Measurements from ENCODE around the gene COL19A1.
"Not testable (repeated sequence)": the region's sequence is repeated elsewhere in the genome, so short reads cannot be mapped to it uniquely, and the experiment has no call there.

Gene COL19A1

DNA sequence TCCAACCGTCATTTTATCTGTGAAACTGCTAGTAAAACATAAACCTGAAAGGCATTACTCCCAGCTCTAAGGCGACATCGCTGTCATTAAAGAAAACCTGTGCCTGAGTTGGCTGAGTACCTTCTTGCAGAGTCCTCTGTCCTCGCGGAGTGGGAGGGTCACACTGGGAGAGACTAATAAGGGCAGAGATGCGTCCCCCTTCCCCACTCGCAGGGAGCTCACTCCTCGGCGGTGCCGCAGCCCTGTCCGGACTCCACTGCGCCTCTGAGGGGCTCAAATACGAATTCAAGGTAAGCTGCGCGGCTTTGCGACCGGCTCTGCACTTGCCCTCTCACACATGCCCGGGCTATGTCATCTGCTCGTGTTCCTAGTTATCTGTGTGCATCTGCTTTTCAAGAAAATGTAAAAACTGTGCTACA lies at the start of gene COL19A1:
Gene COL19A1 (plus strand): TSS at position 206 of the 419 bp plus-strand sequence. CDS start 13,012 bp downstream, outside the sequence.
- peak; percentile 74 for DNase-seq

DNA sequence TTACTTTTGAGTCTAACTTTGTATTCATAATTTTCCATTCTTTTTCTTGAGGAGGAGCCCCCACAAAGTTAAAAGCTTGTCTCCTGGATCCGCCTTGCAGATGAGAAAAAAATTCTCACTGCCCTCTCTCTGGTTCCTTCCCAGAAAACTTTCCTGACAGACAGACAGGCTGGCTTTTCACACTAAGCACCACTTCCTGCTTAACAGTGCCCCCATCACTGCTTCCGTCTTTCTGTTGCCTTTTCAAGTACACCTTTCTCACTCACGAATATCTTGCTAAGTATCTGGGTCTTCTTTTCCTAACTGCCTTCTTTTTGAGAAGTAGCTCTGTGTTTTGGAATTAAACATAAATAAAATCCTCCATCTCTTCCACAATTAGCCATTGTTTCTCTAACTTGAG lies 49.8 kb upstream of the COL19A1 start:
- DNase-seq: no peak

DNA sequence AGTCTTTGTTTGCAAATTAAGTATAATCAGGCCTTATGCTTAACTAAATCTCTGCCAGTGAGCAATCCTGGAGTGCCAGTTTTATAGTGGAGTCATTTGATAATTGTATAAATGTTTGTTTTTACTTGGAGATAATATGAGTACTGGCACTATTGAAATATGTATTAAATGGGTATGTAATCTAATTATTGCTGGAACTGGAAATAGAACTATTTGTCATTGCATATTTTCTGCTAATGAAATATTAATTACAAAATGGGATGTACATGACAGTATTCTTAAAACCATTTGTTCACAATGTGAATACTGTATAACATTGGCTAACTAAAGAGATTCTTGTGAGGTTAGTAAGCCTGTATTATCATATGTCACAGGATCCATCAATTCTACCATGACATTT lies 49.0 kb upstream of the COL19A1 start:
- DNase-seq: no peak

DNA sequence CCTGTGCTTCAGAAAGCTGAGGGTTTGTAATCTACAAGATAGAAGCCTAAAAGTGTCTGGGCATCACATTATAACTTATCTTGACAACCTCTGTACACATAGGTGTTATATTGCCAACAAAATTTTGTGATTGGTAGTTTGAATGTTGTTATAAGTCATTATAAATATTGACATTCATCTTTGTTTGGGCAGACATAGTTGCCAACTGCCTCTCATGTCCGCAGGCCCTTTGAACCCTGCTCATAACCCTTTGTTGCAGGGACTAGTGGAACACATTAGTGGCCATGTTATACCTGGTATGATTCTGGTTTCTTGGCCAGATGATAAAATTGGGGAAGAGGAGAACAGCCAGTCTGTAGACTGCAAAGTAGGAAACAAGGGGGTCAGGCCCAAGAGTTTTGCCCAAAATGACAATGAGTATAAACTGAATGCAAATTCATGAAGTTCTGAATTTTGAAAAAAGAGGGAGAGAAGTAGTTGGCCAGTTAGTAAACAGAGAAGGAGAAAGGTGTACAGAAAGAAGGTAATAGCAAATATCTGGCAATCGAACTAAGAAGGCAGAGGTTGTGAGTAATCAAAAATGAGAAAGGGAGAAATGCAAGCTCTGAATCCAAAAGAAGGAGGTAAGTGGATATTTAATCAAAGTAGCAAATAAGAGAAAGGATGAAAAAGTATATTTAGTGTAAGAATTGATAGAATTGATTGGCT lies 48.0 kb upstream of the COL19A1 start:
- DNase-seq: no peak

DNA sequence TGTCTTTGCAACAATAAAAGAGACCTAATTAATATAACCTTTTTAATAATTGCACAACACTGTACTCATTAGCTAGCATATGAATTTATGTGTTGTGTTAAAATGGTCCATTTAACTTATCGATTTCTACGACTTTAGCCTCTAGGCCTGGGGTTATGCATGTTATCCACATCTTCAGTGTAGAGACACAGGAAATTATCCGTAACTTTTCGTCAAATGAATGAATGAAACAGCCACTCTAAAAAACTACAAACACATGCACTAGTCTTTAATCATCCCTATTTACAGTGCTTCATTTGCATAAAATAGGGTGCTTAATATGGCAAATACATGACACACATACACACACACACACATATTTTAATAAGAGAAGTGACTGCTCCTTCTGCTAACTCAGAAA lies 47.2 kb upstream of the COL19A1 start:
- no peak for DNase-seq

DNA sequence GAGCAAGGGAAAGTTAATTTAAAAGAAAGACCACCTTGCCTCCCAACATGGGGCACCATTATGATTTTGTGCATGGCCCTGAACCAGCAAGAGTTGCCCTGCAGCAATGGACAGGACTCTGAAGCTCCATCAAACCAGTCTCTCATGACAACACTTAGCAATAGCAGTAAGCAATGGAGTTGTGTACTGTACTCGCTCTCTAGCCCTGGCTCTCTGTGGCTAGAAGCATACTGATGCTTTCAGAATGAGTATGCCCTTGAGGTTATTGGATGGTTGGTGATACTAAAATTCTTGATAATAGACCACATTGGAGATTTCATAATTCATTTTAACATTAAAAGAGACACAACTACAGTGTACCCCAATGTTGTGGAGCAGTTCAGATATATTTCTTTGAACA lies 46.3 kb upstream of the COL19A1 start:
- no peak for DNase-seq

DNA sequence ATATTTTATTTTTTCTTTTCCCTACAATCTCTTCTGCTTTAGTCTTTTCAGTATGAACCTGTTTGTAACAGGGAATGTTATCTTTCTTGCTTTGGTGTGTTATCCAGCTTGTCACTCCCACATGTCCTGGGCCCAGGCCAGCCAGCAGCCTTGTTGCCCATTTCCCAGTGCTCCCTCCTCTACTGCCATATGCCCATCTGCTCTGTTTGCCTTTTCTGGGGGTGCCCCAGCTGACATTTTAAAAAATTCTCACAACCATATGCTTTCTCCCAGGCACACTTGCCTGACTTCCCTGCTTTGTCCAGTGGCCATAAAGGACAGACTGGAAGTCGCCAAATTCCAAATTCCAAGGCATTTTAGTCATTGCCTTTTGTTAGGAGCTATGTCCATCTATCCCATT lies 45.9 kb upstream of the COL19A1 start:
- DNase-seq: no peak

DNA sequence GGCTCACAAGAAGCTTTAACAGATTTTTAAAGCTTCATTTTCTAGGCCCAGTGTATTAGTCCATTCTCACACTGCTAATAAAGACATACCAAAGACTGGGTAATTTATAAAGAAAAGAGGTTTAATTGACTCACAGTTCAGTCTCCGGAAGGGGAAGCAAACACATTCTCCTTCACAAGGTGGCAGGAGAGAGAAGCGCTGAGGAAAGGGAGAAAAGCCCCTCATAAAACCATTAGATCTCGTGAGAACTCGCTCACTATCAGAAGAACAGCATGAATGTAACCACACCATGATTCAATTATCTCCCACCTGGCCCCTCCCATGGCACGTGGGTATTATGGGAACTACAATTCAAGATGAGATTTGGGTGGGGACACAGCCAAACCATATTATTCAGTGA lies 42.0 kb upstream of the COL19A1 start:
- DNase-seq: not testable (repeated sequence)

DNA sequence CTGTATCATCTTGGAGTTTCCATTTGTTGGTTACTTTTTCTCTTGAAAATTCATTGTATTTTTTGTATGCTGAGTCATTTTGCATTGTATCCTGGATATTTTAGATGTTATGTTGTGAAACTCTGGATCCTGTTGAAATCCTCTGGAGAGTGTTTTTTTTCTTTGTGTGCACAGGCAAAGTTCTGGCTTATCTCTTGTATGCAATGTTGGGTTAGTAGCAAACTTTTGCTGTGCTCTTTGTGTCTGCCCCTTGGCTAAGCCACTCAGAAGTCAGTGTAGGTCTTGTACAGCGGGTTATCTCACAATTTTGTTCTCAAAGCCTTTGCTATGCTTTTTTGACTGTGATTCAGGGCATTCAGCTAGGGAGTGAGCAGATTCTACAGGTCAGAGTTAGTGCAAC lies 40.5 kb upstream of the COL19A1 start:
- DNase-seq: no peak

DNA sequence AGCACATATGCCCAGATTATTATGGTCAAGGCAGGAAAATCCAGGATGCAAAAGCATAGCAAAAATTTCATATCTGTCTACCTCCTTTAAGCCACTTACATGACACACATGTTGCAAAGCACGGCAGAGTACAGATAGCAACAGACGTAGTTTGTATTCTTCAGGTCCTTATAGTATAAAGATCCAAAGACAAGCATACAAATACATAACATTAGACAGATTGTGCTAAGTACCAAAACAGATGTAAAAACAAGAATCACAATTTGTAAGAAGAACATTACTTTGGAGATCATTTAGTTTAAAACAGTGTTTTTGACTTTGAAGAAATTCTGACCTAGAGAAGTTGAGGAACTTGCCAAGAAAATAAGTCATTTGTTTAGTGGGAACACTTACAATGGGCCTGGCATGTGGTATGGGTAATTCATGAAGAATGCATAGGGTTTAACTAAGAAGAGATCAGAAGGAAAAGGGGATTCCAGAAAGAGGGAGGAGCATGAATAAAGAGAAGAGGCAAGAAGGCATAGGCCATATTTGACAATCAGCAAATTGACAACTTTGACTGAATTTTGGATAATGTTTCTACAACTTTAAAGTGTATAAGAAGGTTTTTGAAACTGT lies 39.0 kb upstream of the COL19A1 start:
- no peak for DNase-seq

DNA sequence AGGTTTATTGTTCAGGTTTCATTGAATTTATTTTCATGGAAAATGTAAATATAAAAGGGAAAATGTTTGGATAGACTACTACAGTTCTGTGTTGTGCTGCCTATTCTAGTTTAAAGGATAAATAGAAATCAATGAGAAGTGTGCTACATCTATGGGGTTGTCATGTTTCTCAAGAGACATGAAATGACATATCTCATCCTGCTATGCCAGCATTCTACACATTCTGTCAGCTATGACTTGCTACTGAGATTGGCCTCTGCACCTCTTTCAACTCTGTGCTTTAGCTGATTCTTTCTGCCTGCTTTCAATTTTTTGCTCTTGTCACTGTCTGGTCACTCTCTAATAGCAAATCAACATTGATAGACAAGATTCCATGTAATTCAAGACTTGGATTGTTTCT lies 33.8 kb upstream of the COL19A1 start:
- DNase-seq: no peak

DNA sequence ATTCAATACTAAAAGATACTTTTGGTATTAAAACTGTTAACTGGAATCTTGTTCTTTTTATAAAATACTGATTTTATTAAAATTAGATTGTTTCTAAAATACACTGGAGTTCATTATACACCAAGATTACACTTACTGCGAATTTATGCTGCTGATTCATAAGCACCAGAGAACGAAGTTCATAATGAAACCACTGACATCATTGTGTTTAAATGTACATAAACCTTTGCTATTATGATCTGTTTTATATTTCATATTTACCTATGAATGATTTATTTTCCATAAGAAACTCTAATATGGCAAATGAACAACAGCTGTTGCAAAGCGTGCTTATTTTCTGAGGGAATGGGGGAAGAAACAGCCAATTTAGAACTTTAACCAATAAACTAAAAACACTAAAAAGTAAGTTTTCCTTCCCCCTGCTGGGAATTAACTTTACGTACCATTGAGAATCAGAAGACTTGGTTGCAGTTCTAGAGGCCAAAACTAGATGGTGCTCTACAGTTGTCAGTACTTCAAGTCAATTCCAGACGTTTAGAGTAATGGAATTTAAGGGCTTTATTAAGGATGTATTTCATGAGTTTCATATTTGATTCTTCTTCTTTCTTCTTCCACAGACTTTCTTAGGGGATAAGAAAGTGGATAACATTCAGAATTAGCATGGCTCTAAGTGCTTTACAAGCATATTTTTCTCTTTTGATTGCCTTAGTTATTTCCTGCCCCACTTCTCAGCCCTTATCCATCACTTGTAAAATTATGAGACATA lies 30.8 kb upstream of the COL19A1 start:
- DNase-seq: no peak

DNA sequence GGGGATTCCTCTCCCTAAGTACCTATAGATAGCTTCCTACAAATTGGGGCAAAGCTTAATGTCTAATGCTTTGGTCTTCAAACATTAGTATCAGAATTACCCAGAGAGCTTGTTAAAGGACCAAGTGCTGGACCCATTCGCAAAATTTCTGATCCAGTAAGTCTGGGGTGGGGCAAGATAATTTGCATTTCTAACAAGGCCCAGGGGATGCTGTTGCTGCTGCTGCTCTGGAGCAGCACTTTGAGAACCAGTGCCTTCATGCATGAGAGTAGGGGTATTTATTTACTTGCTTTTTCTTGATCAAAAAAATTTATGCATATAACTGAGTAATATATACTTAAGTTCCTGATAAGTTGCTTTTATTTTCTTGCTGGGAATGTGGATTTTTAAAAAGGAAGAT lies 24.5 kb upstream of the COL19A1 start:
- no peak for DNase-seq

DNA sequence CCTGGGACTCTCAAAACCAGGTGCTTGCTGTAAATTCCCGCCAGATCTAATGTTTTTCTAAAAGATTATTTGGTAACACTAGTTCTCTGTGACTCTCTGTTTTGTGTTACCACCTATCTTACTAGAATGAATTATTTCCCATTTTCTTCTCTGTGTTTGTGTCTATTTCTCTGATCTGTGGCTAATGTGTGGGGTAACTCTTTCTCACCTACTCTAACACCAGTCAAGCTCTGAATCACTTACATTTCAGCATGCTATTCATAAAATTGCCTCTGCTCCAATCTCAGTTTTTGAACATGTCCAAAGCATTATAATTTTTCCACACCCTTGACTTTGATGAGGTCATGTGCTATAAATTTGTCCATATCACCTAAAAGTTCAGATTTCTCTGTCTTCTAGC lies 23.2 kb upstream of the COL19A1 start:
- no peak for DNase-seq

DNA sequence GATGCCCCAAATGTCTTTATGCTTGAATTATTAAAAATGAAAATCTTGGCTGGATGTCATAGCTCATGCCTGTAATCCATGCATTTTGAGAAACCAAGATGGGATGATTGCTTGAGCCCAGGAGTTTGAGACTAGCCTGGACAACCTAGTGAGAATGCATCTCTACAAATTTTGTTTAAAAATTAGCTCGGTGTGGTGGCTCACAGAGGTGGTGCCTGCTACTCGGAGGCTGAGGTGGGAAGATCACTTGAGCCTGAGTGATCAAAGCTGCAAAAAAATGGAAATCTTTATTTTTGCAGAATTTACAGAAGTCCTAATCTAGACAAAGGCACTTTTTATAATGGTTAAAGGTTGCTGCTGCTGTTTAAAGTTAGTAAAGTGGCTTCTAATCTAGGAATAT lies 20.0 kb upstream of the COL19A1 start:
- DNase-seq: no peak

DNA sequence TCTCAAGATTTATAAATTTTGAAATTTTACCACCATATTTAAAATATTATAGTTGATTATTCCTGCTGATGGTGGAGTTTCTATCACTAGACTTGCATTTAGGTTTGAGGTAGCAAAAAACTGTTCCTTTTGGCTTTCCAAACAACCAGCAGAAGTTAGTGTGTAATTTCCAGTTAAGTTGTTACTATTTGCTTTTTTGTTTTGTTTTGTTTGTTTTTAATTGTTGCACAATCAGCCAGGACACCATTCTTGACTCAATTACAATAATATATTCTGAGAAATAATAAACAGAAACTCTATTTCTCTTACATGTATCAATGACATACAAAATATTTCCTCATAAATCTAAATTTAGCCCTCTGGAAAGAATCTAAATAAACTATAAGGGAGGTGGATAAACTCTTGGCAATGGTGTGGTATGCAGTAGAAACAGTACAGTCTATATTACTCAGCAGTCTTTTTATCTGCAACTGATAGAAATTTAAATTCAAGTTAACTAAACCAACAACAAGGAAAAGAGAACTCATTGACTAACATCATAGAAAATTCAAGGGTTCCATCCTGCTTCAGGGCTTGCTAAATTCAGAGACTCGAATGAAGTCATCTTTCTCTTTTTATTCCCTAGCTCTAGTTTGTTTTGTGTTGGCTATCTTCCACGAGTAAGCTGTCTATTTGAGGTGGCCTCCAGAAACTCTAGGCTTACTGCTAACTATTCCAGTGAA lies 19.4 kb upstream of the COL19A1 start:
- no peak for DNase-seq

DNA sequence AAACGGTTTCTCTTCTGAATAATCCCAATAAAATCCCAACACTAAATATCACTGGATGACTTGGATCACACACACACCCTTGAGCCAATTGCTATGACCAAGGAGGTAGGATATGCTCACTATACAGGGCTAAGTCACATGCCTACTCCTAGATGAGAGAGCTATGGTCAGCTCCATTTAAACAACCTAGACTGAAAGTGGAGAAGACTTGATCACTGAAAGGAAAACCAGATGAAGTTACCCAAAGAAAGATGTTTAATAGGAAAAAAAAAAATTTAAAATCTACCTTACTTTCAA lies 18.9 kb upstream of the COL19A1 start:
- DNase-seq: no peak

DNA sequence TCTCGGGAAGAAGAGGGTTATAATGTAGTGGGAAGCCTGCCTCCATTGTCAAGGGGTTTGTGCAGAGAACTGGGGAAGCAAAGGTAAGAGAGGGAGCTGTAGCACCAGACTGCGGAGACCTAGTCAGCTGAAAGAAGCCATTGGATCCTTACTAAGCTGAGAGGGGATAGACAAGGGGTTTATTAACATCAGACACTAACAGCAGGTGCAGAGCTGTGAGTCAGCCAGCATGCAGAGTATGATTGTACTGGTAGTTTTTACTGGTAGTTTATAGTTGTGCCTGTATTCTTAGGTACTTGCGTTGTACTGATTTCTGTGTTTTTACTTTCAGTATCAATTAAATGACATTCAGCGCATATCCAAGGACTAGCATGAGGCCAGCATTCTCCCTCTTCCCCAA lies 17.8 kb upstream of the COL19A1 start:
- DNase-seq: no peak

DNA sequence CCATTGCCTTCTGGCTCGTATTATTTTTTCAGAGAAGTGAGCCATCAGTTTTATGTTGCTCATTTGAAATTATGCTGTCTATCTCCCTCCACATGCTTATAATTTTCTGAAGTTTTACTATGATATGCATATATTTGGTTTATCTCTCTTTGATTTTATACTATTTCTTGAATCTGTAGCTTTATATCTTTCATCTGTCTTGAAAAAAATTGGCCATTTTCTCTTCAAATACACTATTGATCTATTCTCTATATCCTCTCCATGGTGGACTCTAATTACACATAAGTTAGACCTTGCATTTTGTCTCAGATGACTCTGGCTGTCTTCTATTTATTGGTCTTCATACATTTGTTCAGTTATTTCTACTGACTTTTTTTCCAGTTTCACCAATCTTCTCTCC lies 13.7 kb upstream of the COL19A1 start:
- DNase-seq: no peak

DNA sequence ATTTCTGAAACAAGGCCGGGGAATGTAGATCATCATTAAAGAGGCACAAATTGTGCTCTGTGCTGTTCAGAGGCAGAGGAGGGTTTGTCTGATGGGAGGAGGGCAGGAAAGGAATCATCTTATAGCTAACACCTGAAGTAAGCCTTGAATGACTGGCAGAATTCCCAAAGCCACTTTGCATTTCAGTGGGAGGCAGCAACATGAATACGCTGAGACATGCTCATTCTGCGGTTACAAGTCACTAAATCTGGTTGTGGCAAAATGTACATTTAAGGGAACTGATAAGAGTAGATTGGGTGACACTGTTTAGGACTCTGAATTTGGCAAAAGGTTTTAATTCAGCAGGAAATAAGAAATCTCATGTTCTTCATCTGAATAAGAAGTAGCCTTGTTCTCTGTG lies 4.4 kb upstream of the COL19A1 start:
- no peak for DNase-seq

DNA sequence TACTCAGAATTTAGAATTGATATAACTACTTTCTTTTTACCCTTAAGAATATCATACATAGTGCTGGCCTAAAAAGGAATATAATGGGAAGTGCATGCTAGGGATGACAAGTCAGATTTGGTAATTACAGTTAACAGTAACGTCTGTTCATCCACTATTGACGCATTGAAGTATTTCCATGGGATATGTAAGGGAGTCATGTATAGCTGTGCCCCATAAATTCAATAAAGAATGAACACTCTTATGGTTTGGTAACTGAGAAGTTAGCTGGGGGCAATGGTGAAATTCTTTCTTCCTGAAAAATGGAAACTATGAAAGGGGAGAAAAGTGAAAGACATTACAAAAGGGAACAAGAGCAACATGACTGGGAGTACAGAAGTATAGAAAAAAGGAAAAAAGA lies 2.6 kb upstream of the COL19A1 start:
- DNase-seq: no peak

DNA sequence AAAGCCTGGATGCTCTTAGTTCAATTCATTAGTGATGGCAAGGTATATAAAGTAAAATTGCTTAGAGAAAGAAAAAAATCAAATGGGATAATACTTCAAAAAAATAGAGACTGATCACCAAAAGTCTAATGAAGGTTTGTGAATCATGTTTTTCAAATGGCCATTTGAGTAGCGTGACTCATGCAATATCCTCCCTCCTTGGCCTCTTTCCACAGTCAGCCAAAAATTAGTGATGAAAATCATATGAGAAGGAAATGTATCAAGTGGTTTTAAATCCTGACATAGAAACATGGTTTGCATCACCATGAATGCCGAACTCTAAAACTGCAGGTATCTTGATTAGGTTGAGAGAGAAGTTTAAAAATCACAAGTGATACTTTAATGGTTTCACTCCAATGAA lies 1.2 kb upstream of the COL19A1 start:
- no peak for DNase-seq

DNA sequence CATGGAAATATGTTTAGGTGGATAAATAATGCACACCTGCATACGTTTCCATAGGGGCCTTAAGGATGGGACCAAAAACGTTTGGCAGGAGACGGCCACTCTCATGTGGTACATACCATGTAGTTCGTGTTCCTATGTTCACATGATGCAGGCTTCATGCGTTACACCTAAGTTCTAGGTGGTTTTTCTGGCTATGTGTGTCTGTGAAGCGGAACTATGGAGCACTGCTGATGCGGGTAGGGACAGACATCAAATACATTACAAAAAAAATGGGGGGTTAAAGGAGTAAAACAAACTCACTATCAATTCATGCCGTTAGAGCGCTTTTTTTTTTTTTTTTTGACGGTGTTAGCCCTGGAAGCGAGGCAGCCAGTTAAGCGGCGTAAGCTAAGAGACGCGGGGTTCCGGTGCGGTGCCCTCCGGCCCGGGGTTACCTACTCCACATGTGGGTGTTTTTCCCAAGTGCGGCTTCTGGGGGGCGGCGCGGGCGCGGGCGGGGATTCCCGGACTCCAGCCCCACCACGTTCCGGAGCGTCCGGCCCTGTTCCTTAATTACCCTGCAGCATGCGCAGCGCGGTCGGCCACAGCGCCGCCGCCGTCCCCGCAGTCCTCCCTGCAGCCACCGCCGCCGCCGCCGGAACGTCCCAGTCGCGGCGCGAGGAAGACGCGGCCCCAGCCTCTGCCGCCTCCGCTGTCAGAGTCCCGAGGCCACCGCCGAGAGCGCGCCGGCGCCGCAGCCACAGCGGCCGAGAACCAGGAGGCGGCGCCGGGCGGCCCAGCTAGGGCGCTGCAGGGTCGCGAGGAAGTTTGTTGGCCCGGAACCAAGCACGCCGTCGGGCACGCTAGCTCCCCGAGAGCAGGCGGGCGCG lies 648 bp downstream of the COL19A1 start:
- peak; percentile 86 for DNase-seq

Measured in activated CD8-positive, alpha-beta memory T cell treated with anti-CD3 and anti-CD28 coated beads for 24 hours (primary cell).